ENCODE data around the gene PPCDC. TPM values are rescaled to one million over a fixed set of nuclear protein-coding genes. Genes with fewer than 3 reads are reported as not detected.
A peak's percentile ranks its signal among the peaks of the same experiment; 100 is the strongest.

PPCDC gene
- total RNA-seq, 6 donors from 2014 or later = 8.2 to 21.0 (median 12.6) TPM

GRCh38 chr15:75050283-75050682 lies 26.9 kb downstream of the PPCDC start:
- TF ChIP-seq CTCF (IDR thresholded peaks at IDR 0.05) = no peak
- H3K36me3 ChIP-seq = peaks cover 0 to 5% (median 0%) of the 10 kb centered on the region in 4 donors
- no peaks in the 10 kb centered on the region for H3K27me3 ChIP-seq
- no peak overlapping the region for H3K27ac ChIP-seq
- no peak overlapping the region for H3K4me3 ChIP-seq
- peaks cover 55 to 64% (median 58%) of the 10 kb centered on the region in 4 donors for H3K4me1 ChIP-seq
- no peak for ATAC-seq (ENCODE audit: low FRiP score in 2 of 2)
- 100% methylated on average over 1 to 2 of the region's 2 CpGs for WGBS, 2 donors
- DNase-seq = no peak
- no peaks in the 10 kb centered on the region for H3K9me3 ChIP-seq

GRCh38 chr15:75051191-75051608 lies 27.8 kb downstream of the PPCDC start:
- DNase-seq = no peak
- Histone ChIP-seq H3K27ac (no peak overlapping the region), H3K4me1 (peaks cover 46 to 55% (median 49%) of the 10 kb centered on the region in 4 donors), H3K4me3 (no peak overlapping the region), H3K36me3 (peaks cover 0 to 5% (median 0%) of the 10 kb centered on the region in 4 donors), H3K9me3 (no peaks in the 10 kb centered on the region), H3K27me3 (no peaks in the 10 kb centered on the region)
- no peak for ATAC-seq (ENCODE audit: low FRiP score in 2 of 2)
- 68 to 82% methylated on average over 2 to 6 of the region's 6 CpGs for WGBS, 2 donors
- TF ChIP-seq CTCF (IDR thresholded peaks at IDR 0.05) = no peak
- TF ChIP-seq POLR2AphosphoS5 (IDR thresholded peaks at IDR 0.05) = peak in 1 of 2 donors; percentile 48
- TF ChIP-seq POLR2A (IDR thresholded peaks at IDR 0.05) = no peak

- Histone ChIP-seq H3K36me3 (peaks cover 0 to 5% (median 0%) of the 10 kb centered on the region in 4 donors), H3K4me3 (no peak overlapping the region), H3K27me3 (no peaks in the 10 kb centered on the region), H3K4me1 (peaks cover 41 to 50% (median 44%) of the 10 kb centered on the region in 4 donors), H3K27ac (no peak overlapping the region), H3K9me3 (no peaks in the 10 kb centered on the region)
- DNase-seq (peak in 1 of 2 donors; percentile 63), ATAC-seq (ENCODE audit: low FRiP score in 2 of 2) (no peak)
- 98 to 100% methylated on average over 3 to 4 of the region's 4 CpGs for WGBS, 2 donors
- no peak for TF ChIP-seq CTCF (IDR thresholded peaks at IDR 0.05)
- TF ChIP-seq POLR2AphosphoS5 (IDR thresholded peaks at IDR 0.05) = no peak
- no peak for TF ChIP-seq POLR2A (IDR thresholded peaks at IDR 0.05)
Observed at GRCh38 chr15:75051711-75052110, 28.3 kb downstream of the PPCDC start.

- Histone ChIP-seq H3K27me3 (no peaks in the 10 kb centered on the region), H3K4me3 (no peak overlapping the region), H3K27ac (no peak overlapping the region), H3K36me3 (peaks cover 0 to 5% (median 0%) of the 10 kb centered on the region in 4 donors), H3K4me1 (peaks cover 27 to 38% (median 33%) of the 10 kb centered on the region in 4 donors), H3K9me3 (no peaks in the 10 kb centered on the region)
- TF ChIP-seq CTCF (IDR thresholded peaks at IDR 0.05) = no peak
- TF ChIP-seq EP300 (IDR thresholded peaks at IDR 0.05) = no peak
- no peak for TF ChIP-seq POLR2AphosphoS5 (IDR thresholded peaks at IDR 0.05)
- TF ChIP-seq POLR2A (IDR thresholded peaks at IDR 0.05) = no peak
- WGBS, 2 donors = 97 to 99% methylated on average over 5 of the region's 5 CpGs
- DNase-seq = no peak
- no peak for ATAC-seq (ENCODE audit: low FRiP score in 2 of 2)
Observed at GRCh38 chr15:75052972-75053747, 29.8 kb downstream of the PPCDC start.

- 94 to 98% methylated on average over 7 of the region's 7 CpGs for WGBS, 2 donors
- Histone ChIP-seq H3K36me3 (peaks cover 0 to 2% (median 0%) of the 10 kb centered on the region in 4 donors), H3K27me3 (no peaks in the 10 kb centered on the region), H3K4me3 (no peak overlapping the region), H3K27ac (no peak overlapping the region), H3K9me3 (no peaks in the 10 kb centered on the region), H3K4me1 (peaks cover 21 to 35% (median 27%) of the 10 kb centered on the region in 4 donors)
- DNase-seq (no peak), ATAC-seq (ENCODE audit: low FRiP score in 2 of 2) (no peak)
- TF ChIP-seq EP300 (IDR thresholded peaks at IDR 0.05) (no peak), CTCF (IDR thresholded peaks at IDR 0.05) (no peak), POLR2AphosphoS5 (IDR thresholded peaks at IDR 0.05) (no peak), POLR2A (IDR thresholded peaks at IDR 0.05) (no peak)
Observed at GRCh38 chr15:75053748-75054125, 30.3 kb downstream of the PPCDC start.

Measured in upper lobe of left lung (tissue), 6 donors.